Breast epithelium (tissue), 4 donors: ENCODE results near the gene MSL1. TPM values are rescaled to one million over a fixed set of nuclear protein-coding genes. Genes with fewer than 3 reads are reported as not detected.

Source experiments
- DNase-seq, 2 donors: peaks; one replicate each; pipeline ENCODE4 v3.0.0-alpha.2; 2019; ENCODE audit warnings: low spot score in 2 of 2
- H3K27ac ChIP-seq, 2 donors: fragments of 200-600 bp; sonication (generic) in 1 of 2; one replicate each; pipeline ENCODE4 v1.5.1; 2016 to 2019; ENCODE audit warnings: mild to moderate bottlenecking in 1 of 2
- H3K27me3 ChIP-seq, 2 donors: fragments of 200-600 bp; sonication (generic) in 1 of 2; one replicate each; pipeline versions ENCODE4 v1.5.1 to v1.6.0; 2017 to 2019; ENCODE audit warnings: control low read depth in 1 of 2, mild to moderate bottlenecking in 1 of 2
- H3K36me3 ChIP-seq: fragments of 200-600 bp; one replicate; pipeline ENCODE4 v1.5.1; 2019
- H3K4me1 ChIP-seq, 2 donors: fragments of 200-600 bp; sonication (generic); one replicate each; pipeline ENCODE4 v1.5.1; 2016 to 2019; ENCODE audit warnings: control low read depth in 1 of 2
- H3K4me3 ChIP-seq, 3 donors: fragments of 200-600 bp; sonication (generic); 1 replicate in 2 of 3; 2 replicates in 1 of 3; pipeline ENCODE4 v1.5.1; 2016 to 2019; ENCODE audit warnings: mild to moderate bottlenecking in 3 of 3, moderate library complexity in 2 of 3
- H3K9me3 ChIP-seq, 2 donors: fragments of 200-600 bp; sonication (generic) in 1 of 2; one replicate each; pipeline ENCODE4 v1.5.1; 2016 to 2019; ENCODE audit warnings: control low read depth in 1 of 2
- CTCF ChIP-seq, 3 donors: fragments of 450-650 bp; IDR thresholded peaks; one replicate each; pipeline ENCODE4 v1.5.1; 2016 to 2017; ENCODE audit warnings: antibody characterized with exemption in 3 of 3, mild to moderate bottlenecking in 3 of 3, moderate library complexity in 3 of 3
- POLR2A ChIP-seq: fragments of 450-650 bp; IDR thresholded peaks from one replicate; pipeline ENCODE4 v1.6.1; 2016; ENCODE audit warnings: antibody characterized with exemption, mild to moderate bottlenecking, moderate library complexity
- POLR2AphosphoS5 ChIP-seq, 3 donors: sonication (generic); formaldehyde crosslinking; IDR thresholded peaks; one replicate each; pipeline ENCODE4 v1.6.1; 2017; ENCODE audit warnings: antibody characterized with exemption in 3 of 3
- intact Hi-C: fragments of 100-400 bp; cut with DNase I; formaldehyde crosslinking; loops from one replicate; pipeline ENCODE4 v1.15.1; 2023; ENCODE audit warnings: low total_unique reads
- total RNA-seq, 3 donors: library from RNA; depleted of rRNA; stranded (reverse); fragments of >200 nt; gene quantifications; one replicate each; pipeline ENCODE4 v1.1.0, GENCODE V29; 2016

The MSL1 gene
- total RNA-seq, 3 donors from 2014 or later: 49.3 to 79.3 (median 78.2) TPM

- H3K9me3 ChIP-seq: no peaks in the 10 kb centered on the region
- TF ChIP-seq POLR2AphosphoS5 (IDR thresholded peaks at IDR 0.05): peak; percentile 13 to 53 (median 30)
- no peak for TF ChIP-seq POLR2A
- peaks cover 25 to 36% of the 10 kb centered on the region in 2 donors for H3K4me1 ChIP-seq
- no peak for DNase-seq
- H3K4me3 ChIP-seq: peak overlapping the region in 1 of 3 donors; percentile 84
- H3K36me3 ChIP-seq: no peaks in the 10 kb centered on the region
- H3K27ac ChIP-seq: peak overlapping the region; percentile 95 to 99
- H3K27me3 ChIP-seq: no peaks in the 10 kb centered on the region
- intact Hi-C loops: no loop called here
These were observed 25.6 kb upstream of the MSL1 start for GRCh38 chr17:40095944-40096791.

- no peaks in the 10 kb centered on the region for H3K36me3 ChIP-seq
- TF ChIP-seq CTCF (IDR thresholded peaks at IDR 0.05): no peak
- TF ChIP-seq POLR2AphosphoS5 (IDR thresholded peaks at IDR 0.05): no peak
- no peak for TF ChIP-seq POLR2A
These were observed 24.7 kb upstream of the MSL1 start for GRCh38 chr17:40097087-40097486.

GRCh38 chr17:40097931-40098845 is 23.6 kb upstream of the MSL1 start:
- Histone ChIP-seq H3K4me1 (peaks cover 30 to 37% of the 10 kb centered on the region in 2 donors), H3K9me3 (no peaks in the 10 kb centered on the region), H3K27me3 (no peaks in the 10 kb centered on the region), H3K4me3 (peak overlapping the region; percentile 64 to 84 (median 80)), H3K36me3 (no peaks in the 10 kb centered on the region), H3K27ac (peak overlapping the region; percentile 95 to 99)
- intact Hi-C loops: no loop called here
- peak in 1 of 2 donors; percentile 79 for DNase-seq
- no peak for TF ChIP-seq POLR2A
- peak in 1 of 3 donors; percentile 11 for TF ChIP-seq CTCF (IDR thresholded peaks at IDR 0.05)
- peak; percentile 6 to 76 (median 33) for TF ChIP-seq POLR2AphosphoS5 (IDR thresholded peaks at IDR 0.05)

More at GRCh38 chr17:40097087-40097486, 24.7 kb upstream of the MSL1 start:
- intact Hi-C loops: no loop called here
- H3K4me3 ChIP-seq: peak overlapping the region in 2 of 3 donors; percentile 80 to 84
- H3K9me3 ChIP-seq: no peaks in the 10 kb centered on the region
- no peaks in the 10 kb centered on the region for H3K27me3 ChIP-seq
- peak overlapping the region; percentile 95 to 99 for H3K27ac ChIP-seq
- peaks cover 29 to 35% of the 10 kb centered on the region in 2 donors for H3K4me1 ChIP-seq
- DNase-seq: no peak

GRCh38 chr17:40098846-40099618 is 22.7 kb upstream of the MSL1 start:
- Histone ChIP-seq H3K27ac (peak overlapping the region; percentile 95 to 99), H3K9me3 (no peaks in the 10 kb centered on the region), H3K36me3 (no peaks in the 10 kb centered on the region), H3K4me3 (peak overlapping the region; percentile 64 to 84 (median 80)), H3K4me1 (peaks cover 30 to 42% of the 10 kb centered on the region in 2 donors), H3K27me3 (no peaks in the 10 kb centered on the region)
- intact Hi-C loops: no loop called here
- peak in 1 of 3 donors; percentile 14 for TF ChIP-seq CTCF (IDR thresholded peaks at IDR 0.05)
- TF ChIP-seq POLR2AphosphoS5 (IDR thresholded peaks at IDR 0.05): peak; percentile 94 to 98 (median 96)
- TF ChIP-seq POLR2A: peak; percentile 89
- DNase-seq: peak; percentile 100
